Chondrocyte (in vitro differentiated cells): Measurements from ENCODE around the gene TBC1D17. TPM values are rescaled to one million over a fixed set of nuclear protein-coding genes. Genes with fewer than 3 reads are reported as not detected.
A peak's percentile ranks its signal among the peaks of the same experiment; 100 is the strongest.

Experiments used
- DNase-seq: peaks from one replicate; pipeline ENCODE4 v3.0.0; 2021; ENCODE audit warnings: mixed read lengths, low spot score
- H3K27ac Mint-ChIP-seq: one replicate; pipeline ENCODE4 v1.8.0; 2021; ENCODE audit warnings: mild to moderate bottlenecking, moderate library complexity, mixed read lengths; ENCODE audit not compliant: unreplicated experiment
- H3K27me3 Mint-ChIP-seq: 2 replicates; pipeline ENCODE4 v1.8.0; 2021; ENCODE audit warnings: low read depth, mixed read lengths
- H3K36me3 Mint-ChIP-seq: 2 replicates; pipeline ENCODE4 v1.8.0; 2021; ENCODE audit warnings: low read depth, mixed read lengths
- H3K4me1 Mint-ChIP-seq: 2 replicates; pipeline ENCODE4 v1.8.0; 2021; ENCODE audit warnings: low read depth, mild to moderate bottlenecking, mixed read lengths
- H3K4me3 Mint-ChIP-seq: one replicate; pipeline ENCODE4 v1.8.0; 2021; ENCODE audit warnings: mild to moderate bottlenecking, moderate library complexity, mixed read lengths; ENCODE audit not compliant: unreplicated experiment
- H3K9me3 Mint-ChIP-seq: 2 replicates; pipeline ENCODE4 v1.8.0; 2021; ENCODE audit warnings: low read depth, mixed read lengths
- CTCF ChIP-seq: fragments of 200-600 bp; sonication (generic); IDR thresholded peaks from 2 replicates; pipeline ENCODE4 v1.5.0; 2021; ENCODE audit warnings: antibody characterized with exemption, mild to moderate bottlenecking, moderate library complexity
- total RNA-seq: library from RNA; stranded (reverse); gene quantifications from 3 replicates; pipeline ENCODE4 v1.2.1, GENCODE V29; 2021

The TBC1D17 gene
- total RNA-seq, 1 donor from 2014 or later: 44.8 TPM

- Mint-ChIP-seq H3K27ac (peak overlapping the region; percentile 8), H3K4me1 (peaks cover 11% of the 10 kb centered on the region), H3K9me3 (no peaks in the 10 kb centered on the region), H3K4me3 (no peak overlapping the region), H3K36me3 (peaks cover 25% of the 10 kb centered on the region), H3K27me3 (no peaks in the 10 kb centered on the region)
- DNase-seq: no peak
- no peak for TF ChIP-seq CTCF
Observed at GRCh38 chr19:49832556-49832955, 44.9 kb upstream of the TBC1D17 start.

- Mint-ChIP-seq H3K4me3 (no peak overlapping the region), H3K27ac (no peak overlapping the region), H3K27me3 (no peaks in the 10 kb centered on the region), H3K36me3 (peaks cover 32% of the 10 kb centered on the region), H3K9me3 (no peaks in the 10 kb centered on the region), H3K4me1 (peaks cover 11% of the 10 kb centered on the region)
- no peak for TF ChIP-seq CTCF
- DNase-seq: no peak
Observed at GRCh38 chr19:49833599-49833998, 43.9 kb upstream of the TBC1D17 start.

- DNase-seq: no peak
- Mint-ChIP-seq H3K4me3 (no peak overlapping the region), H3K36me3 (peaks cover 41% of the 10 kb centered on the region), H3K27me3 (no peaks in the 10 kb centered on the region), H3K9me3 (no peaks in the 10 kb centered on the region), H3K4me1 (peaks cover 11% of the 10 kb centered on the region), H3K27ac (no peak overlapping the region)
- TF ChIP-seq CTCF: no peak
Observed at GRCh38 chr19:49835562-49835961, 41.9 kb upstream of the TBC1D17 start.

- Mint-ChIP-seq H3K4me1 (peaks cover 11% of the 10 kb centered on the region), H3K4me3 (no peak overlapping the region), H3K36me3 (peaks cover 43% of the 10 kb centered on the region)
Observed at GRCh38 chr19:49836176-49837008, 41.1 kb upstream of the TBC1D17 start.

GRCh38 chr19:49837009-49837310, 40.5 kb upstream of the TBC1D17 start:
- Mint-ChIP-seq H3K27me3 (no peaks in the 10 kb centered on the region), H3K27ac (no peak overlapping the region), H3K4me3 (no peak overlapping the region), H3K9me3 (no peaks in the 10 kb centered on the region), H3K36me3 (peaks cover 40% of the 10 kb centered on the region), H3K4me1 (peaks cover 11% of the 10 kb centered on the region)
- peak; percentile 71 for DNase-seq
- TF ChIP-seq CTCF: no peak

More at GRCh38 chr19:49836176-49837008, 41.1 kb upstream of the TBC1D17 start:
- Mint-ChIP-seq H3K9me3 (no peaks in the 10 kb centered on the region), H3K27ac (no peak overlapping the region), H3K27me3 (no peaks in the 10 kb centered on the region)
- peak; percentile 69 for DNase-seq
- TF ChIP-seq CTCF: no peak
